GM23338 (cell line): ENCODE data around the gene DLG5. TPM values are rescaled to one million over a fixed set of nuclear protein-coding genes. Genes with fewer than 3 reads are reported as not detected.

Experiments used
- ATAC-seq: fragments of 200-7000 bp; cut with Tn5 transposase; 3 replicates; pipeline ENCODE4 v1.9.1; 2020
- DNase-seq: peaks from one replicate; pipeline ENCODE4 v3.0.0-alpha.2; 2015; ENCODE audit warnings: low spot score
- H2AFZ ChIP-seq: fragments of 200-600 bp; sonication (generic); 2 replicates; pipeline ENCODE4 v1.8.0; 2016; ENCODE audit warnings: antibody characterized with exemption, mild to moderate bottlenecking, moderate library complexity
- H3F3A ChIP-seq: fragments of 200-600 bp; sonication (generic); replicated peaks from 2 replicates; pipeline ENCODE4 v1.8.0; 2017; ENCODE audit warnings: antibody characterized with exemption, mixed run types, low read depth
- H3K27ac ChIP-seq: fragments of 200-600 bp; sonication (generic); 2 replicates; pipeline ENCODE4 v1.6.1; 2016; ENCODE audit warnings: low read depth
- H3K27me3 ChIP-seq: fragments of 200-600 bp; sonication (generic); 2 replicates; pipeline ENCODE4 v1.8.0; 2016; ENCODE audit warnings: mild to moderate bottlenecking, mixed run types, moderate library complexity; ENCODE audit not compliant: insufficient read depth
- H3K36me3 ChIP-seq: fragments of 200-600 bp; sonication (generic); 2 replicates; pipeline ENCODE4 v1.8.0; 2016; ENCODE audit warnings: mild to moderate bottlenecking; ENCODE audit not compliant: insufficient read depth
- H3K4me1 ChIP-seq: fragments of 200-600 bp; sonication (generic); 2 replicates; pipeline ENCODE4 v1.8.0; 2016; ENCODE audit warnings: mild to moderate bottlenecking, moderate library complexity; ENCODE audit not compliant: insufficient read depth
- H3K4me2 ChIP-seq: fragments of 200-600 bp; sonication (generic); 2 replicates; pipeline ENCODE4 v1.7.1; 2017; ENCODE audit warnings: mixed run types
- H3K4me3 ChIP-seq: fragments of 200-600 bp; sonication (generic); 2 replicates; pipeline ENCODE4 v1.6.1; 2016; ENCODE audit warnings: mixed run types
- H3K79me2 ChIP-seq: fragments of 200-600 bp; sonication (generic); replicated peaks from 2 replicates; pipeline ENCODE4 v1.8.0; 2017; ENCODE audit warnings: mild to moderate bottlenecking; ENCODE audit not compliant: insufficient read depth
- H3K9me2 ChIP-seq: fragments of 200-600 bp; sonication (generic); 2 replicates; pipeline ENCODE4 v1.8.0; 2017; ENCODE audit not compliant: insufficient read depth
- H4K20me1 ChIP-seq: fragments of 200-600 bp; sonication (generic); replicated peaks from 2 replicates; pipeline ENCODE4 v1.8.0; 2017; ENCODE audit warnings: mild to moderate bottlenecking; ENCODE audit not compliant: insufficient read depth
- H3K27ac Mint-ChIP-seq: 2 replicates; pipeline ENCODE4 v1.8.0; 2020; ENCODE audit warnings: inconsistent platforms, mild to moderate bottlenecking, moderate library complexity, mixed read lengths
- H3K27me3 Mint-ChIP-seq: 3 replicates; pipeline ENCODE4 v1.8.0; 2022; ENCODE audit warnings: low read depth, mild to moderate bottlenecking, moderate library complexity, mixed read lengths, inconsistent platforms; ENCODE audit not compliant: insufficient read depth, poor library complexity
- H3K36me3 Mint-ChIP-seq: 3 replicates; pipeline ENCODE4 v1.8.0; 2021; ENCODE audit warnings: low read depth, mild to moderate bottlenecking, inconsistent platforms, moderate library complexity, mixed read lengths
- H3K4me1 Mint-ChIP-seq: 3 replicates; pipeline ENCODE4 v1.8.0; 2020; ENCODE audit warnings: mild to moderate bottlenecking, inconsistent platforms, mixed read lengths
- H3K4me3 Mint-ChIP-seq: 3 replicates; pipeline ENCODE4 v1.8.0; 2021; ENCODE audit warnings: moderate library complexity, mild to moderate bottlenecking, inconsistent platforms, mixed read lengths
- H3K9me3 Mint-ChIP-seq: 3 replicates; pipeline ENCODE4 v1.8.0; 2020; ENCODE audit warnings: moderate library complexity, mild to moderate bottlenecking, inconsistent platforms, mixed read lengths
- CREB1 ChIP-seq: fragments of 250-450 bp; sonication (Bioruptor Pico); IDR thresholded peaks from 2 replicates; pipeline ENCODE4 v1.5.0; 2020; ENCODE audit warnings: low read depth, mild to moderate bottlenecking, moderate library complexity
- EZH2 ChIP-seq: fragments of 200-600 bp; sonication (generic); IDR thresholded peaks from one replicate; pipeline ENCODE4 v1.8.0; 2017; ENCODE audit warnings: antibody characterized with exemption, mild to moderate bottlenecking, low read depth; ENCODE audit not compliant: unreplicated experiment
- EZH2phosphoT487 ChIP-seq: fragments of 200-600 bp; sonication (generic); IDR thresholded peaks from one replicate; pipeline ENCODE4 v1.8.1; 2018; ENCODE audit warnings: antibody characterized with exemption; ENCODE audit not compliant: unreplicated experiment
- JUNB ChIP-seq: IDR thresholded peaks from one replicate; pipeline ENCODE4 v1.6.1; 2016; ENCODE audit warnings: antibody characterized with exemption; ENCODE audit not compliant: unreplicated experiment
- NANOG ChIP-seq: IDR thresholded peaks from 2 replicates; pipeline ENCODE4 v1.6.1; 2016; ENCODE audit warnings: antibody characterized with exemption, borderline replicate concordance
- POLR2AphosphoS5 ChIP-seq: IDR thresholded peaks from 2 replicates; pipeline ENCODE4 v1.6.1; 2016; ENCODE audit warnings: antibody characterized with exemption, low read depth
- STAT1 ChIP-seq: IDR thresholded peaks from one replicate; pipeline ENCODE4 v1.6.1; 2016; ENCODE audit warnings: antibody characterized with exemption; ENCODE audit not compliant: unreplicated experiment
- ZNF114 ChIP-seq: fragments of 250-450 bp; sonication (Bioruptor Pico); IDR thresholded peaks from 2 replicates; pipeline ENCODE4 v1.5.0; 2020; ENCODE audit warnings: mild to moderate bottlenecking, moderate library complexity
- ZNF331 ChIP-seq: fragments of 250-450 bp; sonication (Bioruptor Pico); IDR thresholded peaks from 2 replicates; pipeline ENCODE4 v1.5.0; 2020; ENCODE audit warnings: low read depth, mild to moderate bottlenecking, moderate library complexity
- polyA plus RNA-seq: library from polyadenylated mRNA; unstranded; fragments of >200 nt; fragmentation: Nextera tagmentation; extraction: Ambion mirVana; gene quantifications from 2 replicates; pipeline ENCODE4 v1.2.1, GENCODE V29; 2016
- total RNA-seq: library from RNA; depleted of rRNA; stranded (reverse); fragments of >200 nt; shearing (Covaris generic); gene quantifications from 2 replicates; pipeline ENCODE4 v1.2.3, GENCODE V29; 2014
- TF ChIP-seq, protein P1 (sequence below), 2 experiments: fragments of 200-600 bp in 1 of 2; sonication (generic) in 1 of 2; conservative IDR thresholded peaks; 2 replicates each; pipeline versions ENCODE4 v1.5.1 to v1.6.1; 2016 to 2017; ENCODE audit warnings: antibody characterized with exemption in 2 of 2, low read depth in 2 of 2, mild to moderate bottlenecking in 2 of 2, moderate library complexity in 1 of 2
- TF ChIP-seq, protein P2 (sequence below): IDR thresholded peaks from one replicate; pipeline ENCODE4 v1.6.1; 2018; ENCODE audit warnings: antibody characterized with exemption; ENCODE audit not compliant: unreplicated experiment
- TF ChIP-seq, protein P3 (sequence below): IDR thresholded peaks from 2 replicates; pipeline ENCODE4 v1.6.1; 2016; ENCODE audit warnings: antibody characterized with exemption

DLG5 gene
- total and polyA plus RNA-seq, 2 experiments from 2014 or later = 7.4 to 66.6 TPM

- TF ChIP-seq, protein P1, sequence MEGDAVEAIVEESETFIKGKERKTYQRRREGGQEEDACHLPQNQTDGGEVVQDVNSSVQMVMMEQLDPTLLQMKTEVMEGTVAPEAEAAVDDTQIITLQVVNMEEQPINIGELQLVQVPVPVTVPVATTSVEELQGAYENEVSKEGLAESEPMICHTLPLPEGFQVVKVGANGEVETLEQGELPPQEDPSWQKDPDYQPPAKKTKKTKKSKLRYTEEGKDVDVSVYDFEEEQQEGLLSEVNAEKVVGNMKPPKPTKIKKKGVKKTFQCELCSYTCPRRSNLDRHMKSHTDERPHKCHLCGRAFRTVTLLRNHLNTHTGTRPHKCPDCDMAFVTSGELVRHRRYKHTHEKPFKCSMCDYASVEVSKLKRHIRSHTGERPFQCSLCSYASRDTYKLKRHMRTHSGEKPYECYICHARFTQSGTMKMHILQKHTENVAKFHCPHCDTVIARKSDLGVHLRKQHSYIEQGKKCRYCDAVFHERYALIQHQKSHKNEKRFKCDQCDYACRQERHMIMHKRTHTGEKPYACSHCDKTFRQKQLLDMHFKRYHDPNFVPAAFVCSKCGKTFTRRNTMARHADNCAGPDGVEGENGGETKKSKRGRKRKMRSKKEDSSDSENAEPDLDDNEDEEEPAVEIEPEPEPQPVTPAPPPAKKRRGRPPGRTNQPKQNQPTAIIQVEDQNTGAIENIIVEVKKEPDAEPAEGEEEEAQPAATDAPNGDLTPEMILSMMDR (conservative IDR thresholded peaks at IDR 0.05; ENCODE audit: low read depth in 2 of 2) = no peak
- TF ChIP-seq ZNF331 (CRISPR knock-in tag) (no peak), CREB1 (CRISPR knock-in tag) (no peak), POLR2AphosphoS5 (no peak), STAT1 (no peak)
- TF ChIP-seq, protein P2, sequence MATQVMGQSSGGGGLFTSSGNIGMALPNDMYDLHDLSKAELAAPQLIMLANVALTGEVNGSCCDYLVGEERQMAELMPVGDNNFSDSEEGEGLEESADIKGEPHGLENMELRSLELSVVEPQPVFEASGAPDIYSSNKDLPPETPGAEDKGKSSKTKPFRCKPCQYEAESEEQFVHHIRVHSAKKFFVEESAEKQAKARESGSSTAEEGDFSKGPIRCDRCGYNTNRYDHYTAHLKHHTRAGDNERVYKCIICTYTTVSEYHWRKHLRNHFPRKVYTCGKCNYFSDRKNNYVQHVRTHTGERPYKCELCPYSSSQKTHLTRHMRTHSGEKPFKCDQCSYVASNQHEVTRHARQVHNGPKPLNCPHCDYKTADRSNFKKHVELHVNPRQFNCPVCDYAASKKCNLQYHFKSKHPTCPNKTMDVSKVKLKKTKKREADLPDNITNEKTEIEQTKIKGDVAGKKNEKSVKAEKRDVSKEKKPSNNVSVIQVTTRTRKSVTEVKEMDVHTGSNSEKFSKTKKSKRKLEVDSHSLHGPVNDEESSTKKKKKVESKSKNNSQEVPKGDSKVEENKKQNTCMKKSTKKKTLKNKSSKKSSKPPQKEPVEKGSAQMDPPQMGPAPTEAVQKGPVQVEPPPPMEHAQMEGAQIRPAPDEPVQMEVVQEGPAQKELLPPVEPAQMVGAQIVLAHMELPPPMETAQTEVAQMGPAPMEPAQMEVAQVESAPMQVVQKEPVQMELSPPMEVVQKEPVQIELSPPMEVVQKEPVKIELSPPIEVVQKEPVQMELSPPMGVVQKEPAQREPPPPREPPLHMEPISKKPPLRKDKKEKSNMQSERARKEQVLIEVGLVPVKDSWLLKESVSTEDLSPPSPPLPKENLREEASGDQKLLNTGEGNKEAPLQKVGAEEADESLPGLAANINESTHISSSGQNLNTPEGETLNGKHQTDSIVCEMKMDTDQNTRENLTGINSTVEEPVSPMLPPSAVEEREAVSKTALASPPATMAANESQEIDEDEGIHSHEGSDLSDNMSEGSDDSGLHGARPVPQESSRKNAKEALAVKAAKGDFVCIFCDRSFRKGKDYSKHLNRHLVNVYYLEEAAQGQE = no peak
Measured at GRCh38 chr10:77746047-77746707, 180.4 kb downstream of the DLG5 start (continued).

DNA sequence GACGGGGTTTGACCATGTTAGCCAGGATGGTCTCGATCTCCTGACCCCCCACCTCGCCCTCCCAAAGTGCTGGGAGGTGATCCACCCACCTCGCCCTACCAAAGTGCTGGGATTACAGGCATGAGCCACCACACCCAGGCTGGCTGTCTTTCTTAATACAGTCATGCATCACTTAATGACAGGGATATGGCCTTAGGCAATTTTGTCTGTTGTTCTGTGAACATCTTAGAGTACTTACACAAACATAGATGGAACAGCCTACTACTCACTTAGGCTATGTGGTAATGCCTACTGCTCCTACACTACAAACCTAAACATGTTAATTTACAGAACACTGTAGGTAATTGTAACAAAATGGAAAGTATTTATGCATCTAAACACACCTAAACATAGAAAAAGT, 182.3 kb downstream of the DLG5 start:
- H3K4me3 Mint-ChIP-seq = no peak overlapping the region
- ATAC-seq = no peak
- Histone ChIP-seq H3K27me3 (no peaks in the 10 kb centered on the region), H2AFZ (no peak overlapping the region), H3K79me2 (no peaks in the 10 kb centered on the region), H3F3A (no peaks in the 10 kb centered on the region), H3K27ac (no peak overlapping the region), H3K4me2 (no peak overlapping the region), H4K20me1 (no peaks in the 10 kb centered on the region), H3K36me3 (no peaks in the 10 kb centered on the region), H3K4me1 (no peaks in the 10 kb centered on the region), H3K4me3 (no peak overlapping the region), H3K9me2 (no peaks in the 10 kb centered on the region)
- H3K36me3 Mint-ChIP-seq = peaks cover 16% of the 10 kb centered on the region; the same call in 2 of the 3 replicates
- no peaks in the 10 kb centered on the region for H3K4me1 Mint-ChIP-seq
- H3K27ac Mint-ChIP-seq = no peak overlapping the region
- H3K9me3 Mint-ChIP-seq = peaks cover 16% of the 10 kb centered on the region
- no peak for TF ChIP-seq ZNF114 (CRISPR knock-in tag)
- TF ChIP-seq, protein P1 (conservative IDR thresholded peaks at IDR 0.05; ENCODE audit: low read depth in 2 of 2) = no peak
- TF ChIP-seq NANOG = no peak
- TF ChIP-seq, protein P3, sequence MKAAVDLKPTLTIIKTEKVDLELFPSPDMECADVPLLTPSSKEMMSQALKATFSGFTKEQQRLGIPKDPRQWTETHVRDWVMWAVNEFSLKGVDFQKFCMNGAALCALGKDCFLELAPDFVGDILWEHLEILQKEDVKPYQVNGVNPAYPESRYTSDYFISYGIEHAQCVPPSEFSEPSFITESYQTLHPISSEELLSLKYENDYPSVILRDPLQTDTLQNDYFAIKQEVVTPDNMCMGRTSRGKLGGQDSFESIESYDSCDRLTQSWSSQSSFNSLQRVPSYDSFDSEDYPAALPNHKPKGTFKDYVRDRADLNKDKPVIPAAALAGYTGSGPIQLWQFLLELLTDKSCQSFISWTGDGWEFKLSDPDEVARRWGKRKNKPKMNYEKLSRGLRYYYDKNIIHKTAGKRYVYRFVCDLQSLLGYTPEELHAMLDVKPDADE = no peak
- TF ChIP-seq, protein P2 = no peak
- TF ChIP-seq EZH2phosphoT487 = no peak
- no peak for TF ChIP-seq EZH2
- no peak for TF ChIP-seq JUNB
- no peak for TF ChIP-seq ZNF331 (CRISPR knock-in tag)
- TF ChIP-seq CREB1 (CRISPR knock-in tag) = no peak
- TF ChIP-seq STAT1 = no peak
- no peak for TF ChIP-seq POLR2AphosphoS5
- no peak for DNase-seq
- H3K27me3 Mint-ChIP-seq = peaks cover 2% of the 10 kb centered on the region
